Gastroesophageal sphincter (tissue), 3 donors: ENCODE data around the gene TAF3.

ENCODE experiments used
- CTCF ChIP-seq, 4 experiments: fragments of 200-600 bp in 2 of 4; fragments of 450-650 bp in 2 of 4; sonication (generic) in 1 of 4; IDR thresholded peaks; one replicate each; pipeline ENCODE4 v1.5.1; 2017 to 2019; ENCODE audit warnings: antibody characterized with exemption in 4 of 4, mild to moderate bottlenecking in 2 of 4, moderate library complexity in 2 of 4
- POLR2AphosphoS5 ChIP-seq: sonication (generic); formaldehyde crosslinking; IDR thresholded peaks from one replicate; pipeline ENCODE4 v1.6.1; 2017; ENCODE audit warnings: antibody characterized with exemption

GRCh38 chr10:8026349-8027259 lies 208.3 kb downstream of the TAF3 start:
- TF ChIP-seq POLR2AphosphoS5 (no peak), CTCF (IDR thresholded peaks at IDR 0.05) (no peak)
